MM.1S (cell line): ENCODE data around the gene AGAP3.

Experiments used
- DNase-seq: peaks from one replicate; pipeline ENCODE4 v3.0.0-alpha.2; 2015
- H2AFZ ChIP-seq: fragments of 300-600 bp; sonication (generic); 2 replicates; pipeline ENCODE4 v1.6.0; 2016; ENCODE audit warnings: antibody characterized with exemption, low read length
- H3F3A ChIP-seq: fragments of 300-600 bp; sonication (generic); 2 replicates; pipeline ENCODE4 v1.6.1; 2016; ENCODE audit warnings: mild to moderate bottlenecking, antibody characterized with exemption, low read length, moderate library complexity, mixed read lengths; ENCODE audit not compliant: insufficient read depth
- H3K27ac ChIP-seq: fragments of 300-600 bp; sonication (generic); 2 replicates; pipeline ENCODE4 v1.5.1; 2016; ENCODE audit warnings: mild to moderate bottlenecking, low read length
- H3K27me3 ChIP-seq: fragments of 300-600 bp; sonication (generic); replicated peaks from 2 replicates; pipeline ENCODE4 v1.6.0; 2016; ENCODE audit warnings: low read length; ENCODE audit not compliant: insufficient read depth
- H3K36me3 ChIP-seq: fragments of 300-600 bp; sonication (generic); replicated peaks from 2 replicates; pipeline ENCODE4 v1.6.1; 2016; ENCODE audit warnings: mild to moderate bottlenecking, low read length, mixed read lengths; ENCODE audit not compliant: insufficient read depth
- H3K4me1 ChIP-seq: fragments of 300-600 bp; sonication (generic); 2 replicates; pipeline ENCODE4 v1.6.1; 2016; ENCODE audit warnings: low read length, mixed read lengths
- H3K4me2 ChIP-seq: fragments of 300-600 bp; sonication (generic); 2 replicates; pipeline ENCODE4 v1.6.0; 2016; ENCODE audit warnings: low read depth, low read length
- H3K4me3 ChIP-seq: fragments of 300-600 bp; sonication (generic); 2 replicates; pipeline ENCODE4 v1.5.1; 2016; ENCODE audit warnings: low read length, mixed read lengths
- H3K79me2 ChIP-seq: fragments of 300-600 bp; sonication (generic); 2 replicates; pipeline ENCODE4 v1.6.1; 2016; ENCODE audit warnings: mixed run types, low read length, mixed read lengths
- H3K9ac ChIP-seq: fragments of 300-600 bp; sonication (generic); 2 replicates; pipeline ENCODE4 v1.6.1; 2016; ENCODE audit warnings: low read length, mixed read lengths
- H3K9me2 ChIP-seq: fragments of 300-600 bp; sonication (generic); replicated peaks from 2 replicates; pipeline ENCODE4 v1.6.1; 2016; ENCODE audit warnings: mild to moderate bottlenecking, low read length, mixed read lengths; ENCODE audit not compliant: insufficient read depth
- H3K9me3 ChIP-seq: fragments of 300-600 bp; sonication (generic); replicated peaks from 2 replicates; pipeline ENCODE4 v1.6.1; 2016; ENCODE audit warnings: mild to moderate bottlenecking, low read length, mixed read lengths; ENCODE audit not compliant: insufficient read depth
- H4K20me1 ChIP-seq: fragments of 300-600 bp; sonication (generic); 2 replicates; pipeline ENCODE4 v1.6.1; 2016; ENCODE audit warnings: mild to moderate bottlenecking, low read length, moderate library complexity, mixed read lengths; ENCODE audit not compliant: insufficient read depth
- EZH2 ChIP-seq: fragments of 300-600 bp; sonication (generic); optimal IDR thresholded peaks from 2 replicates; pipeline ENCODE3; 2017; ENCODE audit warnings: low read depth, mild to moderate bottlenecking, antibody characterized with exemption, low read length, mixed read lengths
- EZH2phosphoT487 ChIP-seq: fragments of 300-600 bp; sonication (generic); IDR thresholded peaks from 2 replicates; pipeline ENCODE4 v1.6.1; 2018; ENCODE audit warnings: antibody characterized with exemption, low read length
- TF ChIP-seq, protein P1 (sequence below): fragments of 300-600 bp; sonication (generic); IDR thresholded peaks from 2 replicates; pipeline ENCODE4 v1.5.1; 2016; ENCODE audit warnings: antibody characterized with exemption, low read length, mixed read lengths

The AGAP3 gene

DNA sequence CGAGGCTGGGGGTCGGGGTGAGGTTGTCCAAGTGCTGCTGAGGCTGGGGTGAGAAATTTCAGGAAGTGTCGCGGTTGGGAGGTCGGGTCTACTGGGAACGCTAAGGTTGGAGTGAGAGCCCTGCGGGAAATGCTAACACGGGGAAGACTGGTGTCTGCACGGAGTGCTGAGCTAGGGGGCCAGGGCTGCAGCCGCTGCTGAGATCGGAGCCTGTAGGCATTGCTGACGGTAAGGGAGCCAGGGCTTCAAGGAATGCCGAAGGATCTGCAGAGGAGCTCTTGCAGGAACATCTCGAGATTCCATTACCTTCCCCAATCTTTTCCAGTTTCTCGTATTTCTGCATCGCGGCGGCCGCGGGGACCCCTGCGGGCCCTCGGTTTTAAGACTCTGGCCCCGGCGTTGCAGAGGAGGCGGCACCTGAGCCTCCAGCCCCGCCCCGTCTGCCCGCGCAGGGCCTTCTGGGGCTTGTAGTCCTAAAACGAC lies 28.7 kb upstream of the AGAP3 start, which contains the start of gene CDK5:
Gene CDK5 (minus strand): TSS at position 392 of the 483 bp plus-strand sequence. CDS start 49 bp downstream, at position 343.
- peak within 1 kb of the TSS; percentile 98 for H3K4me2 ChIP-seq
- H3K4me3 ChIP-seq = peak within 1 kb of the TSS; percentile 87
- no peaks in the 10 kb centered on the region for H3K27me3 ChIP-seq
- H3K9me2 ChIP-seq = no peaks in the 10 kb centered on the region
- H3F3A ChIP-seq = peaks cover 12% of the 10 kb centered on the region
- H4K20me1 ChIP-seq = no peaks in the 10 kb centered on the region
- H3K36me3 ChIP-seq = no peaks in the 10 kb centered on the region
- H3K4me1 ChIP-seq = peaks cover 6% of the 10 kb centered on the region
- peak within 1 kb of the TSS; percentile 65; the same call in 1 of the 2 replicates for H3K27ac ChIP-seq
- H2AFZ ChIP-seq = peak within 1 kb of the TSS; percentile 96
- H3K9ac ChIP-seq = peak within 1 kb of the TSS; percentile 66
- peaks cover 32% of the 10 kb centered on the region for H3K79me2 ChIP-seq
- no peak for TF ChIP-seq EZH2
- TF ChIP-seq, protein P1, sequence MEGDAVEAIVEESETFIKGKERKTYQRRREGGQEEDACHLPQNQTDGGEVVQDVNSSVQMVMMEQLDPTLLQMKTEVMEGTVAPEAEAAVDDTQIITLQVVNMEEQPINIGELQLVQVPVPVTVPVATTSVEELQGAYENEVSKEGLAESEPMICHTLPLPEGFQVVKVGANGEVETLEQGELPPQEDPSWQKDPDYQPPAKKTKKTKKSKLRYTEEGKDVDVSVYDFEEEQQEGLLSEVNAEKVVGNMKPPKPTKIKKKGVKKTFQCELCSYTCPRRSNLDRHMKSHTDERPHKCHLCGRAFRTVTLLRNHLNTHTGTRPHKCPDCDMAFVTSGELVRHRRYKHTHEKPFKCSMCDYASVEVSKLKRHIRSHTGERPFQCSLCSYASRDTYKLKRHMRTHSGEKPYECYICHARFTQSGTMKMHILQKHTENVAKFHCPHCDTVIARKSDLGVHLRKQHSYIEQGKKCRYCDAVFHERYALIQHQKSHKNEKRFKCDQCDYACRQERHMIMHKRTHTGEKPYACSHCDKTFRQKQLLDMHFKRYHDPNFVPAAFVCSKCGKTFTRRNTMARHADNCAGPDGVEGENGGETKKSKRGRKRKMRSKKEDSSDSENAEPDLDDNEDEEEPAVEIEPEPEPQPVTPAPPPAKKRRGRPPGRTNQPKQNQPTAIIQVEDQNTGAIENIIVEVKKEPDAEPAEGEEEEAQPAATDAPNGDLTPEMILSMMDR = no peak
- TF ChIP-seq EZH2phosphoT487 = no peak
- DNase-seq = no peak
- no peaks in the 10 kb centered on the region for H3K9me3 ChIP-seq

DNA sequence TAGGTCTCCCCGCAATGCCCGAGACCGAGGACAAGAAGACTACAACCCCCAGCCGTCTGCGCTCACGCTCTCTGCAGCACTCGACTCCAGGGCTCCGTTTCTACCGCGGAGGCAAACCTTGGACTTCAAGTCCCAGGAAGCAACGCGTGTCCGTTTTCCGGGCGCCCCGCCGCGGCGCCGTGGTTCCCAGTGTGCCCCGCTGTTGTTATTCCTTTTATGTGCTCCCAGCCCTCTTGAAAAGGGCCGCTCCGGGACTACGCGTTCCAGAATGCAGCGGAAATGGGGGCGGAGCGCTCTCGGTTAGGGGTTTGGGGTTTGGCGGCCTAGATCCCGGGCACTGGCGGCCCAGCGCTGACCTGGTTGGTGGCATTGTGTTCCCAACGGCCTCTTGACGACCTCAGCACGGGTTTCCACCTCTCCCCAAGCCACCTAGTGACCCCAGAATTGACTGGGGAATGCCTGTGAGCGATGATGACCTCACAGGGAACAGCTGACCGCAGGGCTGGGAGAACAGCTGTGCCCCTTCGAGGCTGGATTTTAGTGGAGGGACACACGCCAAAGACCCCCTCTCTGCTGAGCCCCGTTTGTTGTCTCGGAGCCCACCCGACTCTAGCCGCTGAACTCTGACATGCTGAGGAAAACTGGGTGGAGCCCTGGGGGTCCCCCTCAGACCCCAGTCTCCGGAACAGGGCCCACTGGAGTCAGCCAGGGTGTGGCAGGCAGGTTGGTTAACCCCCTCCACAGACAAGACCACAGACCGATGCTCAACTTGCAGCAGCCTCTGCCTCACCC lies 28.1 kb upstream of the AGAP3 start:
- Histone ChIP-seq H3K9me3 (no peaks in the 10 kb centered on the region), H4K20me1 (no peaks in the 10 kb centered on the region), H3K79me2 (peaks cover 36% of the 10 kb centered on the region), H3K9ac (peak overlapping the region; percentile 66), H3K9me2 (no peaks in the 10 kb centered on the region), H3K36me3 (no peaks in the 10 kb centered on the region), H3K4me1 (peaks cover 6% of the 10 kb centered on the region), H3K4me3 (peak overlapping the region; percentile 87), H3F3A (peaks cover 12% of the 10 kb centered on the region), H3K27me3 (no peaks in the 10 kb centered on the region), H3K27ac (peak overlapping the region; percentile 65; the same call in 1 of the 2 replicates), H3K4me2 (peak overlapping the region; percentile 98), H2AFZ (peak overlapping the region; percentile 90)
- DNase-seq = peak; percentile 100
- TF ChIP-seq EZH2 (no peak), EZH2phosphoT487 (no peak)
- TF ChIP-seq, protein P1 = no peak

DNA sequence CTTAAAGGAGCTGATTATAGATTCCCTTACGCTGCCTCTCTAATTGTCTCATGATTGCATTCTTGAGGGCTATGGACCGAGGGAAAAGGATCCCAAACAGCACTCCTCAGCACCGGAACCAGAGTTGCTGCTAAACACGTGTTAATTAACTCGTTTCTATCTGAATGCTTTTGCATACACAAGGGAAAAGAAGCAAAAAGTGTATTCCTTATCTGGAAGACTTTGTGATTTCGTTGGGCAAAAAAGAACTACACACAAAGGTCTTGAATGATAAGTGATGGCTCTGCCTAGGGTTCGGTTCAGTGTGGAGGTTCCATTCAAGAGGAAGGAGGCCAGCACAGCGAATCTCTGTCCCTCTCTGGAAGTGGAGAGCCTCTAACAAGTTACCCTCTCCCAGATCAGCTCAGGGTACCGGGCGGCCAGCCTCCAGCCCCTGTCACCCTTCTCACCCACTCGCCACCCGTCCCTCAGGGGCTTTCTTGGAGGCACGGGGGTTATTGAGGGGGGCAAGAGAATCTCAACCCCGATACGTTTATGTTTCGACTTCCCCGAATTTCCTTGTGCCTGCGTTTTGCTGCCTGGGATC lies 27.4 kb upstream of the AGAP3 start:
- Histone ChIP-seq H4K20me1 (no peaks in the 10 kb centered on the region), H3K9me2 (no peaks in the 10 kb centered on the region), H3K27me3 (no peaks in the 10 kb centered on the region), H3K79me2 (peaks cover 36% of the 10 kb centered on the region), H3K9me3 (no peaks in the 10 kb centered on the region), H3K27ac (peak overlapping the region; percentile 65; the same call in 1 of the 2 replicates), H3K4me2 (peak overlapping the region; percentile 98), H2AFZ (peak overlapping the region; percentile 90), H3K36me3 (no peaks in the 10 kb centered on the region), H3K4me1 (peaks cover 6% of the 10 kb centered on the region), H3K4me3 (peak overlapping the region; percentile 87), H3F3A (peaks cover 12% of the 10 kb centered on the region), H3K9ac (peak overlapping the region; percentile 66)
- peak; percentile 29 for DNase-seq
- TF ChIP-seq, protein P1 = no peak
- TF ChIP-seq EZH2 (no peak), EZH2phosphoT487 (no peak)
